ENCODE measurements around the gene CNNM1.

- no peak for TF ChIP-seq CTCF (IDR thresholded peaks at IDR 0.05)
- no peak for TF ChIP-seq POLR2A (IDR thresholded peaks at IDR 0.05)
These were observed 53.0 kb downstream of the CNNM1 start for GRCh38 chr10:99382176-99382575.

Data from suprapubic skin (tissue), 3 donors.